Activated CD4-positive, alpha-beta T cell treated with anti-CD3 and anti-CD28 coated beads for 4 hours (primary cell): Measurements from ENCODE around the gene ARHGAP42.

ENCODE experiments used
- DNase-seq, 2 donors: peaks; one replicate each; pipeline ENCODE4 v3.0.0-alpha.2; 2020

ARHGAP42 gene

GRCh38 chr11:100808904-100809491, 121.9 kb downstream of the ARHGAP42 start:
- no peak for DNase-seq

DNA sequence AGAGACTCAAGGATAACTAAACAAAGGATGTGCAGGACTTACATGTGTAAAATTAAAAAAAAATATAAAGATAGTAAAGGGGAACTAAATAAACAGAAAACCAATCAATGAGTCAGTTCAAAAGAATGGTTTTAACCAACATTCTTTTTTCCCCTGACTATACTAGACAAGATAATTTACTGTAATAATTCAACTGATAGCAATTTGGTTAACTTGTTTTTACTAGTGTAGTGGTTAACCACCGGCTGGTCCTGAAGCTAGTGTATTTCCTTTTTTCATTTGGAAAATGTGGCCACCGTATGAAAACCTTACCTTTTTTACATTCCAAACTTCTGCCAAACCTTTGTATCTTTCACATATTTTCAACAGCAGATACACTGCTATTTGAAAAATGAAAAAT, 123.1 kb downstream of the ARHGAP42 start:
- no peak for DNase-seq

- no peak for DNase-seq
Measured at GRCh38 chr11:100810666-100811065, 123.6 kb downstream of the ARHGAP42 start.

DNA sequence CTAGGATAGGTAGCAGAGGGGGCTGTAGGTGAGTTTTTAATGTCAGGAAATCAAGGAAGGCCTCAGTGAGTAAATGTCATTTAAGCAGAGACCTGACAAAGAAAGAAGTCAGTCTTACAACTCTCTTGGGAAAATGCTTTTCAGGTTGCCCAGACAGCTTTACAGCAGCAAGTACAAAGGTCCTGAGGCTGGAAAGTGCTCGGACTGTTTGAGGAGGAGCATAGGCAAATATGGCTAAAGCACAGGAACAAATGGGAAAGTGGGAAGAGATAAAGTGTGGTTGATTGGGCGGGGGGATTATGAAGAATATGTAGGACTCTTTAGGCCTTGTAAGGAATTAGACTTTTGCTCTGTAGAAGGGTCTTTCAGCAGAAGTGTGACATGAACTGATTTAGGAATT, 125.4 kb downstream of the ARHGAP42 start:
- DNase-seq = no peak

GRCh38 chr11:100815787-100816330, 128.8 kb downstream of the ARHGAP42 start:
- DNase-seq = no peak

DNA sequence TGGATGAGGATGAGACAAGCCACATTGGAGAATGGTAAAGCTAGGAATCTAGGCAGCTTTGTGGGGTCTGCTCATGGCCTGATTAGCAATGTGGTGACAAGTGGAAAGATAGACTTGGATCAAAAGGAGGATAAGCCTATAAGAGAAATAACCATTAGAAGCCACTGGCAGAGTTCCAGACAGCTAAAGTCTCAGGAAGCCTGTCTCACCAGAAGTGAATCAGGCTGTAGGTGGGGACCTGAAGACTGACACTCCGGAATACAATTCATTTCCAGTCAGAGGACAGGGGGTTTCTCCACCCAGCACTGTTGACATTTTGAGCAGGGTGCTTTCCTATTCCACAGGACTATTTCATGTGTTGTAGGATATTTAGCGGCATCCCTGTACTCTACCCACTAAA, 129.7 kb downstream of the ARHGAP42 start:
- no peak for DNase-seq

- DNase-seq = no peak
Measured at GRCh38 chr11:100817620-100818019, 130.5 kb downstream of the ARHGAP42 start.

DNA sequence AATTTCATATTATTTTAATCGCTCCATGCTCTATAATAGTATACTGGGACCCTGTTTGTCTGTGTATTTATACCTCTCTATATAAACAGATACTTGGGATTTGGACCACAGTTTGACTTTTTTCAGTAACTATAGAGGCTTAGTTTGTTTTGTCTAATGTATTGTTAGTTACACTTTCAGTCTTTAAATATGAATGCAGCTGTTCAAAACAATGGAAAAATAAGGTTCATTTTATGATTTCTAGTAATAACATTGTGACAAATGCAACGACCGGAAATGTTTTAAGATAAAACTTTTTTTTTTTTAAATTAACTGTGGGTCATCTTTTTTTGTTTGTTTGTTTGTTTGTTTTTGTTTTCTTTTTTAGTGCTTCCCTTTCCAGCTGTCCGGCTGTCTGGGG, 133.5 kb downstream of the ARHGAP42 start:
- DNase-seq = no peak

GRCh38 chr11:100821198-100821597, 134.1 kb downstream of the ARHGAP42 start:
- DNase-seq = no peak

DNA sequence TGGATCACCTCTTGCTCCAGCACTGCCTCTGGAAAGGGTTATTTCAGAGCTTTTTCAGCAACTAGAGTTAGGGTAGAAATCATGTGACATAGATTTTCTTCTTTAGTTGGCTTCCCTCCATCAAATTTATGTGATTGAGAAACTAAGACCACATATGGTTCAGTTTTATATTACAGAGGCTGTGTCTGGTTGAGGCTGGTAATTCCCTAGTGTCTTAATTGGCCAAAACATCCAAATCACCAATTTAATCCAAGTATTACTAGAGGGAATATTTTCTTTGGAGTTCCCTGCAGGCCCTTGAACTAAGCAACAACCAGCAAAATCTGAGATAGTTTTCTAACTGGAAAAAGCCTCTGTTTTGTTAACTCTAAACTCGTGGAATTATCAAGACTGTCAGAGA, 136.3 kb downstream of the ARHGAP42 start:
- no peak for DNase-seq

DNA sequence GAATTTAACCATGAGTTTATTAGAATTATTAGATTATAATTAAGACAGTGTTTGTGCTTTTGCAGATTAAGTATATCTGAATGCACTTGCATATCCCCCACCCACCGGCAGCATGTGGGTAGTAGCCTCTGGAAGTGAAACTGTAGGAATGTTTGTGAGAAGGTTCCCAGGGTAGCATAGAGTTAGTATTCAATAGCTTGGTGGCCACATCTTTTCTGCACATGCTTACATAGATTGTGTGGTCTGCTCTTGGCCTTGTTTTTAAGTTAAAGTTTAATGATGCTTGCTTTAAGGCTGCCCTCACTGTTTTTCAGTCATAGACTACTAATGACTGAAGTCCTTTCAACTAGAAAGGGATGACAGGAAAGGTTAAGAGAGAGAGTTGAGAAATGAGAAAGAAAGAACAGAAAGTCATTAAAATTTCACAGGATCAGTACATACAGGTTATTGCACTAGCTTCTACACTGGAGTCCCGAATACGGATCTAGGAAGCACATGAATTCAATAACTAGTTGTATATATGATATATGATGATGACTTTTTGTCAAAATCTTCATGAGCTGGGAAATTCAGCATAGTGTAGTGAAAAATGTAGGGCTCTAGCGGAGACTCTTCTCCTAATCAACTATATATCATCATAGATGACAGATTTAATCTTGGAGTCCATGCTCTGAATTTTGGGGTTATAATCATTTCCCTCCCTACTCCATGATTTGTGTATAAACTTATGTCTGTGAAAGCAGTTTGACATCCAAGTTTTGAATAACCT, 137.1 kb downstream of the ARHGAP42 start:
- DNase-seq = no peak

DNA sequence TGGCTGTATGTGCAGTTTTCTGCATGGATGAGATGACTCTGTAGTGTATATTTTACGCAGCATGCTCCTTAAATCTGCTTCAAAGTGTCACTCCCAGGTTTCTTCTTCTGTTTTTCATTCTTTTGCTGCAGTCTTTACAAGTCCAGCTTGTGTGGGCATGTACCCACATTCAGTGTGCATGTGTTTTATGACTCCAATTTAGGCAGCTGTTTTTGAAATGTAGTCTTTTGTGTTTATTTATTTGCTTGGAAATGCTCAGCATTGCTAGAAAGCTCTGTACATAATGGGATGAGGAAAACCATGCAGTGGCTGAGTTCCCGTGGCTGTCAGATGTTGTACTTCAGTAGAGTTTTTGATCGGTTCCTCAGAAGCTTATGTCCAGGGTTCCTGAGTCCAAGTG, 138.5 kb downstream of the ARHGAP42 start:
- no peak for DNase-seq

DNA sequence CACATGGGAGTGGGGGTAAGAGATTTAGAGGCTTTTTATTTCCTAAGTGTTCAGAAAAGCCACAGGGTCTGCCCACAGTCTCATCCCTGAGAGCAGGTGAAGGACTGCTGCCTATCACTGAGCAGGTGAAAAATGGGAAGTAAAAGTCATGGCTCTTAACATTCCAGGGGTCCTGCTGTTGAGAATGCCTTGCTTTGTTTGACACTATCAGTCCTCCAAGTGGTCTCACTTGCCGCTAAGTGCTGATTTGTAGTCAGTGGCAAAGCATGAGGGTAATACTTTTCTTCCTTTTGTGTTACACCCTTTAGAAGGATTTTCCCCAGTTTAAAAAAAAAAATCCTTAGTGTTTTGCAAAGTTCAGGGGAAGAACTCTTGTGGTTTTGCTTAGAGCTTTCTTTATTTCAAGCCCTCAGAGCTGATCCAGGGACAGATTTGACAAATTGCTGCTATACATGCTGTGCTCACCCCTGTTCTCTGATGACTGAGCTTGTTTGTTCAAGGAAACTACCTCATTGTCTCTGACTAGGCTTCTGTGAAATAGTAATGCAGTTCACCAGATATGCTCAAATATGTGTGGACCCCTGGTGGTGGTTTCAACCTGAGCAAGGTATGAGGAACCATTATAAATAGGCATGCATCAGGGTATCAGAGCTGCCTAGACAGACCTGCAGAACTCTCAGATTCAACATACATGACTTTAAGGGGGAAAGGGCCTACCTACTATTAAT, 141.0 kb downstream of the ARHGAP42 start:
- no peak for DNase-seq

GRCh38 chr11:100830274-100830673, 143.2 kb downstream of the ARHGAP42 start:
- DNase-seq = no peak

DNA sequence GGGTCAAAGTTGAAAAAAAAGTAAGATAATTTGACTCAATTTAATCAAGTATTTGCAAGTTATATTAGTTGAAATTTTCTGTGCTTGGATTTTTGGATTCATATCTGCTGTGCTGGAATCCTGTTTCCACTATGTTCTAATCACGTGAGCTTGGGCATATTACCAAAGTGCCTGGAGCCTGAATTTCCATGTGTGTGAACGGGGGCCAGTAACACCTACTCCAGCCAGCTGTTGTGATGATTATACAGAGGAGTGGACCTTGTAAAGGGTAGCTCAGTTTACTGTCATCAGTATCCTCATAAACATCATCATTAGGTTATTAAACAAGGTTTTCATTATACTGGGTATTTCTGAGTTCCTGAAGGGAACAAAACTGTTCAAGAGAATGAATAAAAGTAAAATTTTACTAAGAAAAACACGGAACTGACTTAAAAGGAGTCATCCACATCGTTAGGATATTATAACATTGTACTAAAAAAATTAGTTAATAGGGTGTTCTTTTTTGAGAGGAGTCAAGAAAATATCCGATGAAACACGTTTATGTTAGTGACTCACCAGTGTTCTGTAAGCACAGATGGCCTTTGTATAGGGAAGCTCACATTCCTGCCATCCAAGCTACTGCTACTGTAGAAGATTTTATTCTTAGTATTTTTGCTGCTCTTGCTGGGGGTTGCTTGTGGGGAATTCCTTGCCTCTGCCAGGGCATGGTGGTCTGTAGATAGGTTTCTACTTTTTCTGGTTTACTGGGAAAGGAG, 144.1 kb downstream of the ARHGAP42 start:
- DNase-seq = no peak

GRCh38 chr11:100831929-100832494, 144.9 kb downstream of the ARHGAP42 start:
- no peak for DNase-seq

GRCh38 chr11:100832829-100833228, 145.7 kb downstream of the ARHGAP42 start:
- DNase-seq = no peak

DNA sequence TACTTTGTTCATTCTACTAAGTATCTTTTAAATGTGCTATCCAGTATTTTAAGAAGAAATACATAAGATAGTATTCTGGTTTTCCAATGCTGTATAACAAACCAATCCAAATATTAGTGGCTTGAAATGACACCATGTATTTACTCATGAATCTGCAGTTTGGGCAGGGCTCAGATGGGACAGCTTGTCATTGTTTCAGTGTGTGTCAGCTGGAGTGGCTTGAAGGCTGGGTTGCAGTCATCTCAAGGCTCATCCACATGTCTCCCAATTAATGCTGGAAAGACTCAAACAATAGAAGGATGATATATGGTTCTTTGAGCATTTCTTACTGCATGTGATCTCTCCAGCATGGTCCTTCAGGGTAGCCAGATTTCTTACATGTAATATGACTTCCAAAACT, 146.2 kb downstream of the ARHGAP42 start:
- no peak for DNase-seq

GRCh38 chr11:100835854-100836253, 148.8 kb downstream of the ARHGAP42 start:
- DNase-seq = no peak

- no peak for DNase-seq
Measured at GRCh38 chr11:100837311-100837710, 150.2 kb downstream of the ARHGAP42 start.

GRCh38 chr11:100841711-100842407, 154.8 kb downstream of the ARHGAP42 start:
- DNase-seq = no peak

DNA sequence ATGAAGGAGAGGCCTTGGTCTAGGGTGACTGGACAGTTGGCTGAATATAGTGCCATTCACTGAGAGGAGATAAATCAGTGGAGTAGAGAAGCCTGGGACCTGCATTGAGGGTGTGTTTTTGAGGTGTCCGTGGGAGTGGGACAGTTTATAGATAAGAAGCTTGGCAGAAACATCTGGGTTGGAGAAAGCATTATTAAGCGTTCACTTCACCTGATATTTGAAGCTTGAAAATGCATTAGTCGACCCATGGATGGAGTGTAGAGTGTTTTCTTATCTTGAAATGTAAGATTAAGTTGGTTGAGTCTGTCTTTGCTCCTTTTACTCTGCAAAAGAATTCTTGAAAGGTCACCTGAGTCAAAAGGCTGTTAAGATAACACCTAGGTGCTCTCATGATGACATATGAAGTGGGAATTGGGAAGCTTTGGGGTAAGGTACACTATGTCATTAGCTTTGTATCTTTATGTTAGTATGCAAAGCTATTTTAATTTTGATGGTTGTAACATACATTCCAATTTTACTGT, 160.7 kb downstream of the ARHGAP42 start:
- DNase-seq = no peak
